Lower leg skin (tissue), 4 donors: Measurements from ENCODE around the gene CEACAM3. TPM values are rescaled to one million over a fixed set of nuclear protein-coding genes. Genes with fewer than 3 reads are reported as not detected.

Experiments
- DNase-seq, 2 donors: peaks; one replicate each; pipeline ENCODE4 v3.0.0-alpha.2; 2019; ENCODE audit warnings: low spot score in 2 of 2
- H3K4me3 ChIP-seq: fragments of 200-600 bp; sonication (generic); 2 replicates; pipeline ENCODE4 v1.5.1; 2017; ENCODE audit warnings: mild to moderate bottlenecking, low read depth; ENCODE audit not compliant: poor library complexity, severe bottlenecking
- CTCF ChIP-seq, 3 donors: fragments of 450-650 bp; IDR thresholded peaks; one replicate each; pipeline ENCODE4 v1.5.1; 2016; ENCODE audit warnings: antibody characterized with exemption in 3 of 3, mild to moderate bottlenecking in 3 of 3, moderate library complexity in 2 of 3
- POLR2A ChIP-seq, 2 donors: fragments of 450-650 bp; IDR thresholded peaks; one replicate each; pipeline ENCODE4 v1.6.1; 2016 to 2017; ENCODE audit warnings: antibody characterized with exemption in 2 of 2, mild to moderate bottlenecking in 1 of 2, moderate library complexity in 1 of 2
- WGBS, 2 donors: methylation state at CpG; one replicate each; pipeline ENCODE4 v1.1.5; 2018; 5-methylcytosine and 5-hydroxymethylcytosine counted together
- intact Hi-C: fragments of 100-400 bp; cut with DNase I; formaldehyde crosslinking; loops from one replicate; pipeline ENCODE4 v1.15.0; 2023; ENCODE audit warnings: low total_unique reads
- total RNA-seq, 4 donors: library from RNA; depleted of rRNA; stranded (reverse); fragments of >200 nt; gene quantifications; one replicate each; pipeline ENCODE4 v1.1.0, GENCODE V29; 2016

CEACAM3 gene
- total RNA-seq, 4 donors from 2014 or later, result not detected

- 86 to 89% methylated on average over 1 of the region's 1 CpG for WGBS, 2 donors
- intact Hi-C loops, result no loop called here
- no peak overlapping the region for H3K4me3 ChIP-seq
- no peak for DNase-seq
- TF ChIP-seq POLR2A (IDR thresholded peaks at IDR 0.05), result no peak
- no peak for TF ChIP-seq CTCF (IDR thresholded peaks at IDR 0.05)
These were observed 514 bp downstream of the CEACAM3 start for GRCh38 chr19:41796901-41797300.

- no peak overlapping the region for H3K4me3 ChIP-seq
- 59 to 67% methylated on average over 9 of the region's 9 CpGs for WGBS, 2 donors
- intact Hi-C loops, result no loop called here
- TF ChIP-seq POLR2A (IDR thresholded peaks at IDR 0.05) (no peak), CTCF (IDR thresholded peaks at IDR 0.05) (no peak)
- no peak for DNase-seq
These were observed 3.1 kb downstream of the CEACAM3 start for GRCh38 chr19:41799444-41800000.

GRCh38 chr19:41801031-41801430 is 4.6 kb downstream of the CEACAM3 start:
- H3K4me3 ChIP-seq, result no peak overlapping the region
- DNase-seq, result peak in 1 of 2 donors; percentile 40
- intact Hi-C loops, result no loop called here
- 61 to 68% methylated on average over 4 of the region's 4 CpGs for WGBS, 2 donors
- TF ChIP-seq CTCF (IDR thresholded peaks at IDR 0.05) (no peak), POLR2A (IDR thresholded peaks at IDR 0.05) (no peak)

- TF ChIP-seq POLR2A (IDR thresholded peaks at IDR 0.05) (no peak), CTCF (IDR thresholded peaks at IDR 0.05) (no peak)
- no peak for DNase-seq
- WGBS, 2 donors, result 54 to 59% methylated on average over 2 of the region's 2 CpGs
- intact Hi-C loops, result no loop called here
- H3K4me3 ChIP-seq, result no peak overlapping the region
These were observed 5.4 kb downstream of the CEACAM3 start for GRCh38 chr19:41801792-41802211.

GRCh38 chr19:41802770-41803169 is 6.4 kb downstream of the CEACAM3 start:
- intact Hi-C loops, result no loop called here
- no peak overlapping the region for H3K4me3 ChIP-seq
- no peak for TF ChIP-seq POLR2A (IDR thresholded peaks at IDR 0.05)
- WGBS, 2 donors, result 72 to 84% methylated on average over 2 of the region's 2 CpGs
- DNase-seq, result no peak

- WGBS, 2 donors, result 79 to 90% methylated on average over 3 of the region's 3 CpGs
- no peak for DNase-seq
- intact Hi-C loops, result no loop called here
- no peak overlapping the region for H3K4me3 ChIP-seq
- TF ChIP-seq POLR2A (IDR thresholded peaks at IDR 0.05) (no peak), CTCF (IDR thresholded peaks at IDR 0.05) (no peak)
These were observed 7.9 kb downstream of the CEACAM3 start for GRCh38 chr19:41804336-41804735.
